Stimulated activated CD4-positive, alpha-beta T cell treated with anti-CD3 and anti-CD28 coated beads, Interleukin-12 subunit alpha, Interleukin-12 subunit beta, amount 100 ng/mL, for 48 hours (primary cell): ENCODE measurements around the gene OR5AP2.
"Not testable (repeated sequence)": the region's sequence is repeated elsewhere in the genome, so short reads cannot be mapped to it uniquely, and the experiment has no call there.

Source experiments
- DNase-seq, 3 donors: peaks; one replicate each; pipeline ENCODE4 v3.0.0-alpha.2; 2020; ENCODE audit warnings: low read depth in 2 of 3, low spot score in 1 of 3

OR5AP2 gene

GRCh38 chr11:56642339-56642738 is at the start of gene OR5AP2:
TSS of gene OR5AP2 (minus strand) at chr11:56642439. CDS start at chr11:56642439, 0 bp downstream.
- DNase-seq = no peak

DNA sequence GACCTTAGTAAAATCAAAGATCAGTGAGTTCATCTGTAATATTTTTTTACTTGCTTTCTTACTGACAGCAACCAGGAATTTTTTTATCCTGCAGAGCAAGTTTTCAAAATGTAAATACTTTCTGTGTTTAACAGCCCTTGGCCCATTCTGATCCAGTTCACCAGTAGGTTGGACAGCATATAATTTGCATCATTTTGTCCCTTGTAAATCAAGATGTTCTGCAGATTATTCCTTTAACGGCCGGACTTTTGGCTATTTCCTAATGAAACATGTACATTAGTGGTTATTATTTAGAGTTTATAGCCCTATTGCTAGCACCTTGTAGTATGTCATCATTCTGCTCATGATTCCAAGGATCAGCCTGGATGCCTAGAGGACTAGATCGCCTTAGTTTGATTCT is 48.9 kb upstream of the OR5AP2 start:
- DNase-seq = not testable (repeated sequence)

DNA sequence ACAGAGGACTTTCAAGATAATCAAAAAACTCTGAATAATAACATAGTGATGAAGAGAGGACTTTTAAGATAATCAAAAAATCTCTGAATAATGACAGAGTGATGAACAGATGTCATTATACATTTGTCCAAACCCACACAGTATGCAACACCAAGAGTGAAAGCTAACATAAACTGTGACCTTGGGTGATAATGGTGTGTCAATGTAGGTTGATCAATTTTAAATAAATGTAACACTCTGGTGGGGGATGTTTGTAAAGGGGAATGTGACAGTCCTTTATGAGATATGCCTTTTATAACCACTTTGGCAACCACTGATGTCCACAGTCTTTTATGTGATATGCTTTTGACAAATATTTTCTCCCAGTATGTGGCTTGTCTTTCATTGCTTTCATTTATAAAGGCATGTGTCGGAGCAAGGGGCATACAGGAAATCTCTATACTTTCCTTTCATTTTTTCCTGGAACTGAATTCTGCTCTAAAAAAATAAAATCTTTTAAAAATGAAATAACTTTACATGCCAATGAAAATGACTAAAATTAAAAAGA is 46.4 kb upstream of the OR5AP2 start:
- DNase-seq = no peak

DNA sequence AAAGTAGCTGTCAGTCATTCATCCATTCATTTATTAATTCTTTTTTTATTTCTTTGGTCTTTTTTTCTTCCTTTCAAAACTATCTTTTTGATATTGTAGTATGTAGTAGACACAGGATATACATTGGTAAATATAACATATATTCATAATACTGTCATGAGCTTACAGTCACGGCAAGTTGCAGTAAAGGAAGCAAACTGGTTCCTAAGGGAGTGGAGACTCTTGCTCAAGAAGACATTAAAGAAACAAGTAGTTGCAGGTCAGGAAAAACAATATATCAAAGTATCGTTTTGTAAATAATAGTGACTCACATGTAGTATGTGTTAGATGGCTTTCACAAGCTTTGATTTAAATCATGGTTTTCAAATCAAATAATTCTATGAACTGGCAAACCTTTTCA is 28.7 kb upstream of the OR5AP2 start:
- no peak for DNase-seq

- DNase-seq = no peak
Observed at GRCh38 chr11:56663386-56663785, 21.1 kb upstream of the OR5AP2 start, which contains the start of gene OR5AR1. TSS of gene OR5AR1 (plus strand) at chr11:56663686. CDS start at chr11:56663686, 0 bp downstream.

DNA sequence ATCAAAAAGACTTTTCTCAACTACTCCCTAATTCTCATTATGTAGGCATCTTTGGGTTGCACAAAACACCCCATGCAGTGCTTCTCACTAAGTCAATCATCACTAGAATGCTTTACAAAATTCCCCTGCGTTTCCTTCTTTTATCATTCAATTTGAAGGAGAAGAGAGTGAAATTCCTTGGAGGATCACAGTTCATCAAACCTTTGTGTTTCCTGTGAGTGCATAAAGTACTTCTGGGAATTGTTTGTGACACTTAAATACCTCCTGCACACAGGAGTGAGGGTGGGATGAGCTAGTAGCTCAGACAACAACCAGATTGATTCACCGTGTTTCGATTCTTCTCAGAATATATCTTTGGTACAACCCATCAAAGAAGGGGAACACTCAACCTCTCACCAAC is 17.5 kb upstream of the OR5AP2 start:
- no peak for DNase-seq

DNA sequence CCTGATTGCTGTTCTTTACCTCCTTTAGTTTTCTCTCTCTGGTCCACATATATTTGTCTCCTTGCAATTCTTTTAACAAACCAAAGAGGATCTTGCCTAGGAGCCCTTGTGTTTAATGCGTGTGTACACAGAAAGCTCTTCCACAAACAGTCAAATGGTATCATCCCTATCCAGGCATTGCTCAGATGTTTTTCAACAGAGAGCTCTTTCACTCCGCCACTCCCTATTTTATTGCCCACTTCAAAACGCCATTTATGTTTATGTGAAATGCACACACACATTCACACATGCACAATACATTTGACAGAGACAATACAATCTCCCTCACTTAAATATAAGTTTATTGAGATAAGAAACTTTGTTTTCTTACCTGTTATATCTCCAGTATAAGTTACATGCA is 4.7 kb downstream of the OR5AP2 start:
- no peak for DNase-seq

DNA sequence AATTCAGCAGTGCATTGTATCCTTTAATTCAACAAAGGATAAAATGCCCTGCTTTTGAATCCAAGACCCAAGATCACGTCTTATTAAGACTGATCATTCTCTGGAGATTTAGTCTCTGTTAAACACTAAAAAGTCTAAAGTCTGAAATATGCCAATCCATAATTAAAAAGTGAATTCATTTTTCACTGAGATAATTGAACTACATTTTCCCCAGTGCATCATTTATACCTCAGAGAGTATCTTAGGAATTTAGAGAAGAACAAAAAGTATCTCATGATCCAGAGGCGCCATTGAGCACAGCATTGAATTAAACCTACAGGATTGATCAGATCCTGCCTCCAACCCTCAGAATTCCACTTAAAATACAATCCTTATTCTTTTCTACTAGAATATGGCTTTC is 5.4 kb downstream of the OR5AP2 start:
- DNase-seq = no peak

GRCh38 chr11:56632329-56632728 is 9.9 kb downstream of the OR5AP2 start:
- DNase-seq = no peak

DNA sequence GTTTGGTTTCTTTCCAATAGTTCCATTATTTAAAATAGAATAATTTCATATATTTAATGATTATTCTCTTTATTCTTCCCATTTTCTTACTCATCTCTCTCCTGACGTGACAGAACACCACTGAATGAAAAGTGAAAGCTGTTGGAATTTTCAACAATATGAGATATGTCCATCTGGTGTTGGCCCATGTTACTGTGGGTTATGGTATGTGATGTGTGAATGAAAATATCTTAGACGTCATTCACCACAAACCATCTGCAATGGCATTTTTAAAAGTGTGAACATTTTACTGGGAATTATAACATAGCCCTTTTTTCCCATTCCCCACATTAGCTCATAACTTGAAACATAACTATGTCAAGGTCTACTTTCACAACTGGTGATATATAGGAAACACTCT is 16.3 kb downstream of the OR5AP2 start:
- no peak for DNase-seq

DNA sequence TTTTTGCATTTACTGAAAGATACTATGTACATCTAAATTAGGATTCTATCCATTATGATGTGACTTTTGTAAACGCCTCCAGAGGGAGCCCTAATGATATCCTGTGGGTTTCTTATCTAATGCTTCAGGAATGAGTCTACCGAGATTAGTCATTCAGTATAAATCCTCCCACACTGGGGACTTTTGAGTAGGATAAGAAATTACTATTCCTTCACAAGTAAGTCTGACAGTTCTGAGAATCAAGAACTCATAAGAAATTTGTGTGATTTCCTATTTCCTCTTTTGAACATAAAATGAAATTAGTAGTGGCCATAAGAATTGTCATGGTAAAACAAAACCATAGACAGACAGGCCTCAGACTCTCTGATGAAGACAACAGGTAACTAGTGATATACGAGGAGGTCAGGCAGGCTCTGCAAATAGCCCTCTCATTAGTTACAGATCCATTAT is 17.6 kb downstream of the OR5AP2 start:
- DNase-seq = peak in 1 of 3 donors; percentile 3

GRCh38 chr11:56611174-56611573 is 31.1 kb downstream of the OR5AP2 start:
- DNase-seq = no peak

DNA sequence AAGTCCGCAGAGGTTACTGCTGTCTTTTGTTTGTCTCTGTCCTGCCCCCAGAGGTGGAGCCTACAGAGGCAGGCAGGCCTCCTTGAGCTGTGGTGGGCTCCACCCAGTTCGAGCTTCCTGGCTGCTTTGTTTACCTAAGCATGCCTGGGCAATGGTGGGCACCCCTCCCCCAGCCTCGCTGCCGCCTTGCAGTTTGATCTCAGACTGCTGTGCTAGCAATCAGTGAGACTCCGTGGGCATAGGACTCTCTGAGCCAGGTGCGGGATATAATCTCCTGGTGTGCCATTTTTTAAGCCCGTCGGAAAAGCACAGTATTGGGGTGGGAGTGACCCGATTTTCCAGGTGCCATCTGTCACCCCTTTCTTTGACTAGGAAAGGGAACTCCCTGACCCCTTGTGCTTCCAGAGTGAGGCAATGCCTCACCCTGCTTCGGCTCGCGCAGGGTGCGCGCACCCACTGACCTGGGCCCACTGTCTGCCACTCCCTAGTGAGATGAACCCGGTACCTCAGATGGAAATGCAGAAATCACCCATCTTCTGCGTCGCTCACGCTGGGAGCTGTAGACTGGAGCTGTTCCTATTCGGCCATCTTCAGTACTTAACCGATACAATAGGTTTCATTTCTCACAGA is 50.0 kb downstream of the OR5AP2 start:
- DNase-seq = not testable (repeated sequence)
